ENCODE results near the gene XXYLT1. TPM values are rescaled to one million over a fixed set of nuclear protein-coding genes. Genes with fewer than 3 reads are reported as not detected.

Gene XXYLT1
- total RNA-seq, 1 experiment from 2014 or later, result 23.4 TPM

DNA sequence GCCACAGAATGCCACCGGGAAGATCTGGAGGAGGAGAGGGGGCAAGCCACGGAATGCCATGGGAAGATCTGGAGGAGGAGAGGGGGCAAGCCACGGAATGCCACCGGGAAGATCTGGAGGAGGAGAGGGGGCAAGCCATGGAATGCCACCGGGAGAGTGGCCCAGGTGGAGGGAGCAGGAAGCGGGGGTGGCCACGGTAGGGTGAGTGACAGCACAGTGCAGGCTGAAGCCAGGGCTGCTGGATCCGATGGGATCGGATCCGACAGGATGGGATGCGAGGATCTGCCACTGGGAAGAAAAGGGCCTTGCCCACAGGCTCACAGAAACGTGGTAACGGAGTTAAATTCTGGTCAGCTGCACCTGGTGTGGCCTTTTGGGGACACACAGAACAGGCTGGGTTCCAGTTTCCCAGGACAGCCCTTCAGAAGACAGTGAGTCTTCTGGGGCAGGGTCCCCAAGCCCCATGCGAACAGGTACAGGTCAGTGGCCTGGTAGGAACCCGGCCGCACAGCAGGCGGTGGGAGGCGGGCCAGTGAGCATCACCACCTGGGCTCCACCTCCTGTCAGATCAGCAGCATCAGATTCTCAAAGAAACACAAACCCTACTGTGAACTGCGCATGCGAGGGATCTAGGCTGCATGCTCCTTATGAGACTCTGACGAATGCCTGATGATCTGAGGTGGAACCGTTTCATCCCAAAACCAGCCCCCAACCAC, 58.8 kb downstream of the XXYLT1 start:
- H3K4me3 Mint-ChIP-seq, result no peak overlapping the region
- H3K27ac Mint-ChIP-seq, result no peak overlapping the region
- ATAC-seq, result no peak
- H3K4me1 Mint-ChIP-seq, result peaks cover 47% of the 10 kb centered on the region
- H3K9me3 Mint-ChIP-seq, result peaks cover 4% of the 10 kb centered on the region
- CTCF ChIA-PET, result no interaction called here
- POLR2A ChIA-PET, result no interaction called here
- no peaks in the 10 kb centered on the region for H3K27me3 Mint-ChIP-seq (ENCODE audit: low read depth)
- no peak for DNase-seq (ENCODE audit: low spot score)
- TF ChIP-seq, protein P1, sequence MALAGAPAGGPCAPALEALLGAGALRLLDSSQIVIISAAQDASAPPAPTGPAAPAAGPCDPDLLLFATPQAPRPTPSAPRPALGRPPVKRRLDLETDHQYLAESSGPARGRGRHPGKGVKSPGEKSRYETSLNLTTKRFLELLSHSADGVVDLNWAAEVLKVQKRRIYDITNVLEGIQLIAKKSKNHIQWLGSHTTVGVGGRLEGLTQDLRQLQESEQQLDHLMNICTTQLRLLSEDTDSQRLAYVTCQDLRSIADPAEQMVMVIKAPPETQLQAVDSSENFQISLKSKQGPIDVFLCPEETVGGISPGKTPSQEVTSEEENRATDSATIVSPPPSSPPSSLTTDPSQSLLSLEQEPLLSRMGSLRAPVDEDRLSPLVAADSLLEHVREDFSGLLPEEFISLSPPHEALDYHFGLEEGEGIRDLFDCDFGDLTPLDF (CRISPR knock-in tag; IDR thresholded peaks at IDR 0.05), result no peak
- TF ChIP-seq, protein P2, sequence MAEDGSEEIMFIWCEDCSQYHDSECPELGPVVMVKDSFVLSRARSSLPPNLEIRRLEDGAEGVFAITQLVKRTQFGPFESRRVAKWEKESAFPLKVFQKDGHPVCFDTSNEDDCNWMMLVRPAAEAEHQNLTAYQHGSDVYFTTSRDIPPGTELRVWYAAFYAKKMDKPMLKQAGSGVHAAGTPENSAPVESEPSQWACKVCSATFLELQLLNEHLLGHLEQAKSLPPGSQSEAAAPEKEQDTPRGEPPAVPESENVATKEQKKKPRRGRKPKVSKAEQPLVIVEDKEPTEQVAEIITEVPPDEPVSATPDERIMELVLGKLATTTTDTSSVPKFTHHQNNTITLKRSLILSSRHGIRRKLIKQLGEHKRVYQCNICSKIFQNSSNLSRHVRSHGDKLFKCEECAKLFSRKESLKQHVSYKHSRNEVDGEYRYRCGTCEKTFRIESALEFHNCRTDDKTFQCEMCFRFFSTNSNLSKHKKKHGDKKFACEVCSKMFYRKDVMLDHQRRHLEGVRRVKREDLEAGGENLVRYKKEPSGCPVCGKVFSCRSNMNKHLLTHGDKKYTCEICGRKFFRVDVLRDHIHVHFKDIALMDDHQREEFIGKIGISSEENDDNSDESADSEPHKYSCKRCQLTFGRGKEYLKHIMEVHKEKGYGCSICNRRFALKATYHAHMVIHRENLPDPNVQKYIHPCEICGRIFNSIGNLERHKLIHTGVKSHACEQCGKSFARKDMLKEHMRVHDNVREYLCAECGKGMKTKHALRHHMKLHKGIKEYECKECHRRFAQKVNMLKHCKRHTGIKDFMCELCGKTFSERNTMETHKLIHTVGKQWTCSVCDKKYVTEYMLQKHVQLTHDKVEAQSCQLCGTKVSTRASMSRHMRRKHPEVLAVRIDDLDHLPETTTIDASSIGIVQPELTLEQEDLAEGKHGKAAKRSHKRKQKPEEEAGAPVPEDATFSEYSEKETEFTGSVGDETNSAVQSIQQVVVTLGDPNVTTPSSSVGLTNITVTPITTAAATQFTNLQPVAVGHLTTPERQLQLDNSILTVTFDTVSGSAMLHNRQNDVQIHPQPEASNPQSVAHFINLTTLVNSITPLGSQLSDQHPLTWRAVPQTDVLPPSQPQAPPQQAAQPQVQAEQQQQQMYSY (CRISPR knock-in tag; IDR thresholded peaks at IDR 0.05), result peak; percentile 66
- H3K36me3 Mint-ChIP-seq, result peaks cover 3% of the 10 kb centered on the region

DNA sequence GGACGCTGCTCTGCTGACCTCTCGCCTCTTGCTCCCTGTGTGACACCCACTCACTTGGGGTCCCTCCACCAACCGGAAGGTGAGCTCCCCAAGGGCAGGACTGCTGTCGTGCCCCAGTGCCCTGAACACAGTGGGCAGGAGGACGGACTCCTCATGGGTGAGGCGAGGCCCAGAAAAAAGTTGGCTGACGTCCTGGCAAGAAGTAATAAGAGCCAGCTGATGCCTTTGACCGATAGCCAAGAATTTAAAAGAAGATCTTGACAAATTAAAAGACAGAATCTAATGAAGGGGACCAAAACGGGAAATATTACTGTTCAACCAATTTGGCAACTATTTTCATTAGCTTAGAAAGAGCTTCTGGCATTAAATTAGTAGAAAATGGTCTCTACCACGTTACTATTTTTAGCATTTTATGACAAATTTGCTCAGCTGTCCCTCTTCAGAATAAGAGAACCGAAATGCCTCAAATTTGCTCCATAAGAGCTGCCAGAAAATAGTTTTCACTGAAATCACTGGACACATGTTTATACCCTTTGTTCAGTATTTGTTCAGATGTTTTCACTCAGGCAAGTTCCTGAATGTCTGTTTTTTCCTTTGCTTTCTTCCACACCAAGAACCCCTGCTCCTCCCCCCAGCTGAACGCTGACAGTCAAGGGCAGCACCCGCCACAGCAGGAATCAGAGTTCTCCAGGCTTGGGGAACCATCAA, 60.5 kb downstream of the XXYLT1 start:
- POLR2A ChIA-PET, result no interaction called here
- H3K27ac Mint-ChIP-seq, result peak overlapping the region; percentile 26; the same call in 1 of the 2 replicates
- CTCF ChIA-PET, result interaction anchor here (1.2 to 1.4 kb wide), 2 partner anchors 528 to 539 kb away, joined by 3 read pairs; no protein-coding TSS in a partner anchor

More for the DNA sequence above, 60.5 kb downstream of the XXYLT1 start:
- Mint-ChIP-seq H3K9me3 (peaks cover 4% of the 10 kb centered on the region), H3K4me1 (peaks cover 45% of the 10 kb centered on the region), H3K27me3 (ENCODE audit: low read depth) (no peaks in the 10 kb centered on the region), H3K4me3 (no peak overlapping the region), H3K36me3 (peaks cover 3% of the 10 kb centered on the region)
- TF ChIP-seq FOXP1 (CRISPR knock-in tag; IDR thresholded peaks at IDR 0.05; ENCODE audit: borderline replicate concordance), result no peak
- TF ChIP-seq ZNF396 (CRISPR knock-in tag; IDR thresholded peaks at IDR 0.05; ENCODE audit: borderline replicate concordance), result no peak
- TF ChIP-seq, protein P3, sequence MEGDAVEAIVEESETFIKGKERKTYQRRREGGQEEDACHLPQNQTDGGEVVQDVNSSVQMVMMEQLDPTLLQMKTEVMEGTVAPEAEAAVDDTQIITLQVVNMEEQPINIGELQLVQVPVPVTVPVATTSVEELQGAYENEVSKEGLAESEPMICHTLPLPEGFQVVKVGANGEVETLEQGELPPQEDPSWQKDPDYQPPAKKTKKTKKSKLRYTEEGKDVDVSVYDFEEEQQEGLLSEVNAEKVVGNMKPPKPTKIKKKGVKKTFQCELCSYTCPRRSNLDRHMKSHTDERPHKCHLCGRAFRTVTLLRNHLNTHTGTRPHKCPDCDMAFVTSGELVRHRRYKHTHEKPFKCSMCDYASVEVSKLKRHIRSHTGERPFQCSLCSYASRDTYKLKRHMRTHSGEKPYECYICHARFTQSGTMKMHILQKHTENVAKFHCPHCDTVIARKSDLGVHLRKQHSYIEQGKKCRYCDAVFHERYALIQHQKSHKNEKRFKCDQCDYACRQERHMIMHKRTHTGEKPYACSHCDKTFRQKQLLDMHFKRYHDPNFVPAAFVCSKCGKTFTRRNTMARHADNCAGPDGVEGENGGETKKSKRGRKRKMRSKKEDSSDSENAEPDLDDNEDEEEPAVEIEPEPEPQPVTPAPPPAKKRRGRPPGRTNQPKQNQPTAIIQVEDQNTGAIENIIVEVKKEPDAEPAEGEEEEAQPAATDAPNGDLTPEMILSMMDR (IDR thresholded peaks at IDR 0.05), result no peak
- TF ChIP-seq, protein P4, sequence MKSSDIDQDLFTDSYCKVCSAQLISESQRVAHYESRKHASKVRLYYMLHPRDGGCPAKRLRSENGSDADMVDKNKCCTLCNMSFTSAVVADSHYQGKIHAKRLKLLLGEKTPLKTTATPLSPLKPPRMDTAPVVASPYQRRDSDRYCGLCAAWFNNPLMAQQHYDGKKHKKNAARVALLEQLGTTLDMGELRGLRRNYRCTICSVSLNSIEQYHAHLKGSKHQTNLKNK (CRISPR knock-in tag; IDR thresholded peaks at IDR 0.05), result no peak
- no peak for TF ChIP-seq CREM (CRISPR knock-in tag; IDR thresholded peaks at IDR 0.05)
- TF ChIP-seq FOXJ3 (CRISPR knock-in tag; IDR thresholded peaks at IDR 0.05; ENCODE audit: borderline replicate concordance), result no peak
- TF ChIP-seq NFE2L1 (CRISPR knock-in tag; IDR thresholded peaks at IDR 0.05), result no peak
- TF ChIP-seq, protein P5, sequence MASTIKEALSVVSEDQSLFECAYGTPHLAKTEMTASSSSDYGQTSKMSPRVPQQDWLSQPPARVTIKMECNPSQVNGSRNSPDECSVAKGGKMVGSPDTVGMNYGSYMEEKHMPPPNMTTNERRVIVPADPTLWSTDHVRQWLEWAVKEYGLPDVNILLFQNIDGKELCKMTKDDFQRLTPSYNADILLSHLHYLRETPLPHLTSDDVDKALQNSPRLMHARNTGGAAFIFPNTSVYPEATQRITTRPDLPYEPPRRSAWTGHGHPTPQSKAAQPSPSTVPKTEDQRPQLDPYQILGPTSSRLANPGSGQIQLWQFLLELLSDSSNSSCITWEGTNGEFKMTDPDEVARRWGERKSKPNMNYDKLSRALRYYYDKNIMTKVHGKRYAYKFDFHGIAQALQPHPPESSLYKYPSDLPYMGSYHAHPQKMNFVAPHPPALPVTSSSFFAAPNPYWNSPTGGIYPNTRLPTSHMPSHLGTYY (CRISPR knock-in tag; IDR thresholded peaks at IDR 0.05), result no peak
- no peak for TF ChIP-seq MYBL2 (CRISPR knock-in tag; IDR thresholded peaks at IDR 0.05)
- TF ChIP-seq ELF4 (CRISPR knock-in tag; IDR thresholded peaks at IDR 0.05; ENCODE audit: low read depth), result no peak
- TF ChIP-seq, protein P6, sequence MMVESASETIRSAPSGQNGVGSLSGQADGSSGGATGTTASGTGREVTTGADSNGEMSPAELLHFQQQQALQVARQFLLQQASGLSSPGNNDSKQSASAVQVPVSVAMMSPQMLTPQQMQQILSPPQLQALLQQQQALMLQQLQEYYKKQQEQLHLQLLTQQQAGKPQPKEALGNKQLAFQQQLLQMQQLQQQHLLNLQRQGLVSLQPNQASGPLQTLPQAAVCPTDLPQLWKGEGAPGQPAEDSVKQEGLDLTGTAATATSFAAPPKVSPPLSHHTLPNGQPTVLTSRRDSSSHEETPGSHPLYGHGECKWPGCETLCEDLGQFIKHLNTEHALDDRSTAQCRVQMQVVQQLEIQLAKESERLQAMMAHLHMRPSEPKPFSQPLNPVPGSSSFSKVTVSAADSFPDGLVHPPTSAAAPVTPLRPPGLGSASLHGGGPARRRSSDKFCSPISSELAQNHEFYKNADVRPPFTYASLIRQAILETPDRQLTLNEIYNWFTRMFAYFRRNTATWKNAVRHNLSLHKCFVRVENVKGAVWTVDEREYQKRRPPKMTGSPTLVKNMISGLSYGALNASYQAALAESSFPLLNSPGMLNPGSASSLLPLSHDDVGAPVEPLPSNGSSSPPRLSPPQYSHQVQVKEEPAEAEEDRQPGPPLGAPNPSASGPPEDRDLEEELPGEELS (CRISPR knock-in tag; IDR thresholded peaks at IDR 0.05), result no peak
- no peak for TF ChIP-seq ESRRA (CRISPR knock-in tag; IDR thresholded peaks at IDR 0.05; ENCODE audit: borderline replicate concordance)
- no peak for TF ChIP-seq JAZF1 (CRISPR knock-in tag; IDR thresholded peaks at IDR 0.05)
- no peak for TF ChIP-seq ZBTB21 (CRISPR knock-in tag; IDR thresholded peaks at IDR 0.05; ENCODE audit: borderline replicate concordance)
- TF ChIP-seq ZNF671 (CRISPR knock-in tag; IDR thresholded peaks at IDR 0.05), result no peak
- TF ChIP-seq, protein P7, sequence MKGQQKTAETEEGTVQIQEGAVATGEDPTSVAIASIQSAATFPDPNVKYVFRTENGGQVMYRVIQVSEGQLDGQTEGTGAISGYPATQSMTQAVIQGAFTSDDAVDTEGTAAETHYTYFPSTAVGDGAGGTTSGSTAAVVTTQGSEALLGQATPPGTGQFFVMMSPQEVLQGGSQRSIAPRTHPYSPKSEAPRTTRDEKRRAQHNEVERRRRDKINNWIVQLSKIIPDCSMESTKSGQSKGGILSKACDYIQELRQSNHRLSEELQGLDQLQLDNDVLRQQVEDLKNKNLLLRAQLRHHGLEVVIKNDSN (CRISPR knock-in tag; IDR thresholded peaks at IDR 0.05), result no peak
- TF ChIP-seq ZNF232 (CRISPR knock-in tag; IDR thresholded peaks at IDR 0.05), result no peak
- TF ChIP-seq, protein P8, sequence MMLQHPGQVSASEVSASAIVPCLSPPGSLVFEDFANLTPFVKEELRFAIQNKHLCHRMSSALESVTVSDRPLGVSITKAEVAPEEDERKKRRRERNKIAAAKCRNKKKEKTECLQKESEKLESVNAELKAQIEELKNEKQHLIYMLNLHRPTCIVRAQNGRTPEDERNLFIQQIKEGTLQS (CRISPR knock-in tag; conservative IDR thresholded peaks at IDR 0.05), result no peak
- ATAC-seq (no peak), DNase-seq (ENCODE audit: low spot score) (no peak)

Data from WTC11 (cell line).